CD4-positive, alpha-beta T cell treated with Interleukin-6 at 100 ng/mL for 8 hours (primary cell): ENCODE measurements around the gene REPS2.
A peak's percentile ranks its signal among the peaks of the same experiment; 100 is the strongest.

Source experiments
- DNase-seq: peaks from one replicate; pipeline ENCODE4 v3.0.0-alpha.2; 2020; ENCODE audit warnings: mixed read lengths, low spot score

REPS2 gene

GRCh38 chrX:17035111-17035510 lies 88.7 kb downstream of the REPS2 start:
- DNase-seq, result no peak

GRCh38 chrX:17036171-17036961 lies 89.9 kb downstream of the REPS2 start:
- DNase-seq, result no peak

GRCh38 chrX:17038277-17038676 lies 91.8 kb downstream of the REPS2 start:
- no peak for DNase-seq

DNA sequence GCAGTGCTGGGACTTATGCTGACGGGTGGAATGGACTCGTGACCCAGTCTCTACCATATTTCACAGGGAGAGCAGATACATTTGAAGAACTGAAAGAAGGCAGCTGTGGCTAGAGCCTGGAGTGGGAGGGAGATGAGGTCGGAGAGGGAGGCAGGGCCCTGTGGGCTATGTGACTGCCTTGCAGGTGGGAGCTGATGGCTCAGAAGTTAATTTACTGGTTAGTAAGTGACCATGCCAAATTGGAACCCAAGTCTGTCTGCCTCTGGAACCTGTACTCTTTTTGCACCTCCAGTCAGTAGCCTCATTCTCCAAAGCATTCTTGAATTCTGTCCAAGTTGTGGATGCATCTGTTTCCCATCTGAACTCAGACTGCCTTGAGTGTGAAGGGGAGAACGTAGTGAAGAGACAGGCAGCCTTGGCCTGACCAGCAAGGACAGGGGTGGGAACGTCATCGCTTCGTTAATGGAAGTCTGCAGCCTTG lies 92.3 kb downstream of the REPS2 start:
- DNase-seq, result no peak

DNA sequence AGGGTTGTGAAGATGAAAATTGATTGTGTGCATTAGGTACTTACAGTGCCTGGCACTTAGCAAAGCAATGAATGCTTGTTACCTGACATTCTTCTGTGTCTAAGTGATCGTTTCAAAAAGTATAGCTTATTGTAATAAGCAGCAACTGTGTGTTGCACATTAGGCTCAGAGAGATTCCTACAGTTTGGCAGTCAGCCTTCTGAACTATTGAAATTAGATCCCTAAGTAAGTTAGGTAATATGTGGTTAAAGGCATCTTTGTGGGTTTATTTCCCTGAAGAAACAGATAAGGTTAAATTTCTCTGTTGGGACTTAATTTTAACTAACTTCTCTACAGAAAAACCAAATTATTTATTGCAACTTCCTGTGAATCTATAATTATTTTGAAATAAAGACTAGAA lies 93.4 kb downstream of the REPS2 start:
- no peak for DNase-seq

DNA sequence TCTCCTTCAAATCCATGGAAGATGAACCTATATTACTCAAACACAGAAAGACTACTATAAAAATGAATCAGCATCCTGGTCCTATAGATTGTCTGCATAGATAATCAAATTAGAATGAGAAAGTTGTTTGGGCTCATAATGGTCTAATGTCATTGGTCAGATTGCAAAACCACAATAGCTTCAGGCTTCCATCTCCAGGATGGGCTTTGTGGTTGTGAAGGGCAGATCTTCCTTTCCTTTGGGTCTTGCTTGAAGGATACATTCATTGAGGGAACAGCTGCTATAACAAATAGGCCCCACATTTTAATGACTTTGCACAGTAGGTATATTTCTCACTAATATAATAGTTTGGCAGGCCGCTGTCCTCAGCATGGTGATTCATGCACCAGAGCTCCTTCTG lies 94.3 kb downstream of the REPS2 start:
- no peak for DNase-seq

- no peak for DNase-seq
Measured at GRCh38 chrX:17042037-17042436, 95.6 kb downstream of the REPS2 start.

DNA sequence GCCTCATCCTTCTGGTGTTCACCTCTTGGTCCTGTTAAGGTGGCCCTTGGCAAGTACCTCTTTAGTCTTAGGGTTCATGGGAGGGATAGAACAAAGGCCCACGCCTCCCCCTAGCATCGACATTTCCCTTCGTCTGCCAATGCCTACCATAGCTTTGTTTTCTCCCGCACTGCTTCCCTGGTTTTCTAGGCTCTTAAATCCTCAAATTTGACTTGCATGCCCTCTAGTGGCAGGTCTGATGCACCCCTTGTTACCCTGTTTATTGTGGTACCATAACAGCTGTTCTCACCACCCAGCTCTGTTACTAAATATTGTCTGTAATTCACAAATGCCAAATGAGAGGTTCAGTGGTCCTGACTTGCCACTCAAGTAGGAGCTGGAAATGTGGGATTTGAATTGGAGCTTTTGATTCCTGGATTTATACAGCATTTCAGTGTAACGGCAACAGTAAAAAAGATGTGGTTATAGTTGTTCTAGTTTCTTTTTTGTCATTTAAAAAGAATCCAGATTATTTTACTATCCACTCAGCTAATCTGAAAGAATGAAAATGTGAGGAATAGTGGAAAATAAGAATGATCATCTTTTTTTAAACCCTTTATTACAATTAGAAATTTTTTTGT lies 100.1 kb downstream of the REPS2 start:
- DNase-seq, result peak; percentile 13

DNA sequence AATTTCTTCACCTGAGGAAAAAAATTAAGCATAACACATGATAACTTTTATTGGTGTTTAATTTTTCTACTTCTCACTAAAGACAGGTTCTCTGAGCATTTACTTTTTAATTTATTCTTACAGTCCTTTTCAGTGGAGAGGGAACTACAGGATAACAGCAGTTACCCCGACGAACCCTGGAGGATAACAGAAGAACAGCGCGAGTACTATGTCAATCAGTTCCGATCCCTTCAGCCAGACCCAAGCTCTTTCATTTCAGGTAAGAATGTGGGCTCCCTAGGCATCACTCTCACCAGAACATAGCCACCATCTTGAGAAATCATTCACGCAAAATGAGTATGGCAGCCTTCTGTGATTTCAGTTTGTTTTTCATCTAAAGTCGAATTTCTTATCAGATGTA lies 100.8 kb downstream of the REPS2 start:
- no peak for DNase-seq

- no peak for DNase-seq
Measured at GRCh38 chrX:17052210-17052609, 105.8 kb downstream of the REPS2 start.

DNA sequence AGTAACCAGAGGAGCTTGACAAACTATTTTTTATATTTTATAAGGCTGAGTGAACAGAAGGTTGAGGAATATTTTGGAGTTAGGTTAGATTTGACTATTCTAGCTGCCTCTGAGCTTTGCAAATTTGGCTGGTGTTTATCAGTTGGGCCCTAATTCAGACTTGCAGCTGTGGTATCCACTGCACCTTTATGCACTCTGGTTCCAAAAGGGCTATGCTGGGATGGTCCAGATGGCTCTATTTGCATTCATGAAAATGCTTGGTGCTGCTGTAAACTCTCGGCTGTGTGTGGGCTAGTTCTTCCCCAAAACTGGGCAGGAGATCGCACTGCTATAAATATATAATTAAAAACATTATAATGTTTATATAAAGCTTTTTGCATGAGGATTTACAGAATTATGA lies 106.3 kb downstream of the REPS2 start:
- no peak for DNase-seq

- DNase-seq, result no peak
Measured at GRCh38 chrX:17053502-17053901, 107.0 kb downstream of the REPS2 start.

GRCh38 chrX:17056868-17057608 lies 110.6 kb downstream of the REPS2 start:
- no peak for DNase-seq

- DNase-seq, result no peak
Measured at GRCh38 chrX:17062065-17062464, 115.6 kb downstream of the REPS2 start.

GRCh38 chrX:17065100-17065499 lies 118.6 kb downstream of the REPS2 start:
- no peak for DNase-seq

GRCh38 chrX:17067534-17067933 lies 121.1 kb downstream of the REPS2 start:
- no peak for DNase-seq

DNA sequence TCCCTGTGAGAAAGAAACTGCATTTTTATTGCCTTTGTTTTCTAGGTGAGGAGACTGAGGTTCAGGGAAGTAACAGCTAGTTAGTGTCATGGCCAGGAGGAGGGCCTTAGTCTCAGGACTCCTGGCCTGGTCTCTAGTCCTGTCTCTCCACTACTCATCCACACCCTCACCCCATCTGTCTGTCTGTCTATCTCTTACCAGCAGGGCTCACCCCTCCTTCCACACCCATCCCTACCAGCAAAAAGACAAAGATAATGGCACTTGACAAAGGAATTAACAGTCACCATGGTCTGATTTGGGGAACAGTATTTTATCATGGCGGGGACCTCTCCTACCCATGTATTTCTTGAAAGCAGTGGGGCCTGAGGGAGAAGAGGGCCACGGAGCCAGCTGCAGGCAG lies 125.8 kb downstream of the REPS2 start:
- DNase-seq, result no peak

- no peak for DNase-seq
Measured at GRCh38 chrX:17072721-17073230, 126.3 kb downstream of the REPS2 start.

- no peak for DNase-seq
Measured at GRCh38 chrX:17075004-17075403, 128.5 kb downstream of the REPS2 start.

DNA sequence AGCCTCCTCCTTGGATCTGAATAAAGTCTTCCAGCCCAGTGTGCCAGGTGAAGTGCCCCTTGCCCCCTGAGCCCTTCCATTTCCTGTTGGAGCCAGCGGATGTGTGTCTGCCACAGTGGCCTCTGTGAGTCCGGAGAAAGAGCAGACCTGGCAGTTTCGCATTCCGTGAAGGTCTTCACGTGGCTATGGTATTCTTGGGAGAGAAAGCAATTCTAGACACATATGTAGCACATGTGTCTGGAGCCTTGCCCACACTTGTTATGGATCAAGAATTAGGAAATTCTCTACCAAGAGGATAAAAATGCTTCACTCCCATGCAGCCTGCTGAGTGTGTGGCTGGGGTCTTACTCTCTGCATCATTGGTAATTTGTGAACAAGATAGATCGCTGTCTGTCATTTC lies 130.9 kb downstream of the REPS2 start:
- DNase-seq, result no peak

GRCh38 chrX:17078031-17078720 lies 131.7 kb downstream of the REPS2 start:
- no peak for DNase-seq

- DNase-seq, result no peak
Measured at GRCh38 chrX:17081511-17081910, 135.1 kb downstream of the REPS2 start.
